HCT116 (cell line): ENCODE data around the gene MMP17.

ENCODE experiments used
- CTCF ChIP-seq, 3 experiments: fragments of 200-600 bp in 1 of 3; sonication (generic) in 1 of 3; IDR thresholded peaks in 2 of 3; conservative IDR thresholded peaks in 1 of 3; 2 replicates each; pipeline ENCODE4 v1.5.1; 2012 to 2017; ENCODE audit warnings: low read depth in 2 of 3, low read length in 2 of 3, antibody characterized with exemption in 1 of 3, borderline replicate concordance in 1 of 3, control low read depth in 1 of 3, mild to moderate bottlenecking in 1 of 3, mixed read lengths in 1 of 3, mixed run types in 1 of 3, moderate library complexity in 1 of 3; ENCODE audit not compliant: insufficient read depth in 1 of 3
- EZH2phosphoT487 ChIP-seq: fragments of 200-600 bp; IDR thresholded peaks from 2 replicates; pipeline ENCODE4 v1.6.1; 2018; ENCODE audit warnings: antibody characterized with exemption, borderline replicate concordance
- JUND ChIP-seq: IDR thresholded peaks from 2 replicates; pipeline ENCODE4 v1.6.1; 2012
- MAX ChIP-seq: IDR thresholded peaks from 2 replicates; pipeline ENCODE4 v1.6.1; 2012
- POLR2A ChIP-seq: IDR thresholded peaks from 2 replicates; pipeline ENCODE4 v1.7.0; 2011; ENCODE audit warnings: borderline replicate concordance; ENCODE audit not compliant: insufficient read depth, insufficient read length; ENCODE audit errors: extremely low read depth
- POLR2AphosphoS5 ChIP-seq: IDR thresholded peaks from 2 replicates; pipeline ENCODE4 v1.6.1; 2011; ENCODE audit warnings: mild to moderate bottlenecking, low read depth, low read length, moderate library complexity
- RAD21 ChIP-seq: IDR thresholded peaks from 2 replicates; pipeline ENCODE4 v1.6.1; 2012; ENCODE audit warnings: low read depth, mild to moderate bottlenecking
- REST ChIP-seq: IDR thresholded peaks from 2 replicates; pipeline ENCODE4 v1.6.1; 2012; ENCODE audit warnings: low read depth
- SIN3A ChIP-seq: IDR thresholded peaks from 2 replicates; pipeline ENCODE4 v1.6.1; 2012; ENCODE audit warnings: low read depth
- SP1 ChIP-seq: IDR thresholded peaks from 2 replicates; pipeline ENCODE4 v1.6.1; 2012; ENCODE audit warnings: low read depth

GRCh38 chr12:131835616-131836171 is 7.5 kb downstream of the MMP17 start:
- TF ChIP-seq CTCF (IDR thresholded peaks at IDR 0.05 in 2 of 3, conservative IDR thresholded peaks at IDR 0.05 in 1 of 3; ENCODE audit: borderline replicate concordance in 1 of 3, insufficient read depth in 1 of 3, low read depth in 2 of 3, low read length in 2 of 3), result no peak
- TF ChIP-seq MAX, result no peak
- TF ChIP-seq JUND, result no peak
- no peak for TF ChIP-seq SP1
- TF ChIP-seq POLR2A, result no peak
- TF ChIP-seq EZH2phosphoT487, result no peak
- no peak for TF ChIP-seq POLR2AphosphoS5
- TF ChIP-seq RAD21, result no peak
- TF ChIP-seq SIN3A, result no peak
- TF ChIP-seq REST, result no peak
